ENCODE data around the gene NOC4L. TPM values are rescaled to one million over a fixed set of nuclear protein-coding genes. Genes with fewer than 3 reads are reported as not detected.

Gene NOC4L
- total and polyA plus RNA-seq, 5 donors from 2014 or later: 17.0 to 26.9 (median 19.2) TPM

- H3K27me3 Mint-ChIP-seq: no peaks in the 10 kb centered on the region
- Histone ChIP-seq H3K4me3 (ENCODE audit: low read depth, low read length) (no peak overlapping the region), H3K9me3 (ENCODE audit: control insufficient read depth in 2 of 2, low read length in 2 of 2) (no peaks in the 10 kb centered on the region), H3K36me3 (ENCODE audit: control insufficient read depth, insufficient read depth, low read length) (no peaks in the 10 kb centered on the region), H3K27ac (ENCODE audit: insufficient read depth, low read length, poor library complexity, severe bottlenecking) (no peak overlapping the region), H3K4me1 (ENCODE audit: control insufficient read depth, insufficient read depth, low read length, poor library complexity, severe bottlenecking) (peaks cover 12% of the 10 kb centered on the region), H3K27me3 (ENCODE audit: control insufficient read depth, insufficient read depth, low read length) (no peaks in the 10 kb centered on the region)
- H3K27ac Mint-ChIP-seq: no peak overlapping the region
- ATAC-seq (ENCODE audit: low read depth in 2 of 2) (no peak), DNase-seq (no peak)
- no peak overlapping the region for H3K4me3 Mint-ChIP-seq
- H3K4me1 Mint-ChIP-seq: peaks cover 0 to 17% (median 3%) of the 10 kb centered on the region in 4 donors
- H3K36me3 Mint-ChIP-seq: no peaks in the 10 kb centered on the region
- no peaks in the 10 kb centered on the region for H3K9me3 Mint-ChIP-seq
Measured at GRCh38 chr12:132171968-132172521, 27.8 kb downstream of the NOC4L start.

DNA sequence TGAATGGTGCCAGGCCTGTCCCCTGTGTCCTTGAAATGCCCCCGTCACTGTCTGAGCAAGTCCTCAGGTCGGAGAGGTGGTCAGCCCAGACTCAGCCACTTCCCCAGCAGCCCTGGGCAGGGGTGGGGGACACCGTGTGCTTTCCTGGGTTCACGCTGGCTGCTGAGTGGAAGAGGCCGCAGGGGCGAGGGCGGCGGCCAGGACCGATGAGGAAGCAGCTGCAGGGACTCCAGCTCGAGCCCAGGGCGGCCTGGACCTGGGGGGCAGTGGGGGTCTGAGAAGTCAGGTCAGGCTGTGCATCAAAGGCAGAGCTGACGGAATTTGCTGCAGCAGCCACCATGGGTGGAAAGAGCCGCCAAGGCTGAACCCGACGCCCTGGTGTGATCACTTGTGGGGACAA, 28.4 kb downstream of the NOC4L start:
- H3K27ac ChIP-seq (ENCODE audit: insufficient read depth, low read length, poor library complexity, severe bottlenecking): no peak overlapping the region
- no peaks in the 10 kb centered on the region for H3K9me3 ChIP-seq (ENCODE audit: control insufficient read depth in 2 of 2, low read length in 2 of 2)
- Mint-ChIP-seq H3K27ac (no peak overlapping the region), H3K4me1 (peaks cover 0 to 17% (median 3%) of the 10 kb centered on the region in 4 donors), H3K4me3 (peak overlapping the region in 1 of 4 donors; percentile 88), H3K27me3 (no peaks in the 10 kb centered on the region), H3K36me3 (no peaks in the 10 kb centered on the region), H3K9me3 (no peaks in the 10 kb centered on the region)
- H3K27me3 ChIP-seq (ENCODE audit: control insufficient read depth, insufficient read depth, low read length): no peaks in the 10 kb centered on the region
- H3K36me3 ChIP-seq (ENCODE audit: control insufficient read depth, insufficient read depth, low read length): no peaks in the 10 kb centered on the region
- ATAC-seq (ENCODE audit: low read depth in 2 of 2): no peak
- DNase-seq: no peak
- no peak overlapping the region for H3K4me3 ChIP-seq (ENCODE audit: low read depth, low read length)
- H3K4me1 ChIP-seq (ENCODE audit: control insufficient read depth, insufficient read depth, low read length, poor library complexity, severe bottlenecking): peaks cover 12% of the 10 kb centered on the region

- no peaks in the 10 kb centered on the region for H3K27me3 ChIP-seq (ENCODE audit: control insufficient read depth, insufficient read depth, low read length)
- no peak overlapping the region for H3K27ac Mint-ChIP-seq
- peaks cover 17% of the 10 kb centered on the region for H3K4me1 ChIP-seq (ENCODE audit: control insufficient read depth, insufficient read depth, low read length, poor library complexity, severe bottlenecking)
- H3K4me3 ChIP-seq (ENCODE audit: low read depth, low read length): no peak overlapping the region
- H3K4me3 Mint-ChIP-seq: peak overlapping the region in 1 of 4 donors; percentile 88
- H3K9me3 Mint-ChIP-seq: no peaks in the 10 kb centered on the region
- DNase-seq: peak in 1 of 3 donors; percentile 48
- no peak overlapping the region for H3K27ac ChIP-seq (ENCODE audit: insufficient read depth, low read length, poor library complexity, severe bottlenecking)
- no peaks in the 10 kb centered on the region for H3K27me3 Mint-ChIP-seq
- no peaks in the 10 kb centered on the region for H3K36me3 ChIP-seq (ENCODE audit: control insufficient read depth, insufficient read depth, low read length)
- no peaks in the 10 kb centered on the region for H3K36me3 Mint-ChIP-seq
- no peak for ATAC-seq (ENCODE audit: low read depth in 2 of 2)
- H3K9me3 ChIP-seq (ENCODE audit: control insufficient read depth in 2 of 2, low read length in 2 of 2): no peaks in the 10 kb centered on the region
- H3K4me1 Mint-ChIP-seq: peaks cover 0 to 21% (median 4%) of the 10 kb centered on the region in 4 donors
Measured at GRCh38 chr12:132173135-132174014, 29.1 kb downstream of the NOC4L start.

- Histone ChIP-seq H3K9me3 (ENCODE audit: control insufficient read depth in 2 of 2, low read length in 2 of 2) (no peaks in the 10 kb centered on the region), H3K4me1 (ENCODE audit: control insufficient read depth, insufficient read depth, low read length, poor library complexity, severe bottlenecking) (peaks cover 22% of the 10 kb centered on the region), H3K4me3 (ENCODE audit: low read depth, low read length) (no peak overlapping the region), H3K27me3 (ENCODE audit: control insufficient read depth, insufficient read depth, low read length) (no peaks in the 10 kb centered on the region), H3K36me3 (ENCODE audit: control insufficient read depth, insufficient read depth, low read length) (no peaks in the 10 kb centered on the region), H3K27ac (ENCODE audit: insufficient read depth, low read length, poor library complexity, severe bottlenecking) (no peak overlapping the region)
- no peak for DNase-seq
- Mint-ChIP-seq H3K9me3 (peaks cover 0 to 2% (median 0%) of the 10 kb centered on the region in 7 donors), H3K27ac (peak overlapping the region in 1 of 3 donors; percentile 26), H3K4me1 (peaks cover 3 to 30% (median 11%) of the 10 kb centered on the region in 4 donors), H3K27me3 (no peaks in the 10 kb centered on the region), H3K36me3 (no peaks in the 10 kb centered on the region), H3K4me3 (peak overlapping the region in 2 of 4 donors; percentile 32 to 50)
- no peak for ATAC-seq (ENCODE audit: low read depth in 2 of 2)
Measured at GRCh38 chr12:132174015-132174838, 30.0 kb downstream of the NOC4L start.

GRCh38 chr12:132174839-132175490, 30.7 kb downstream of the NOC4L start:
- Mint-ChIP-seq H3K9me3 (peaks cover 0 to 2% (median 0%) of the 10 kb centered on the region in 7 donors), H3K4me1 (peaks cover 3 to 32% (median 13%) of the 10 kb centered on the region in 4 donors), H3K4me3 (peak overlapping the region in 2 of 4 donors; percentile 32 to 50), H3K27me3 (no peaks in the 10 kb centered on the region), H3K36me3 (no peaks in the 10 kb centered on the region), H3K27ac (peak overlapping the region in 1 of 3 donors; percentile 26)
- H3K9me3 ChIP-seq (ENCODE audit: control insufficient read depth in 2 of 2, low read length in 2 of 2): no peaks in the 10 kb centered on the region
- H3K36me3 ChIP-seq (ENCODE audit: control insufficient read depth, insufficient read depth, low read length): no peaks in the 10 kb centered on the region
- ATAC-seq (ENCODE audit: low read depth in 2 of 2): no peak
- no peaks in the 10 kb centered on the region for H3K27me3 ChIP-seq (ENCODE audit: control insufficient read depth, insufficient read depth, low read length)
- no peak overlapping the region for H3K27ac ChIP-seq (ENCODE audit: insufficient read depth, low read length, poor library complexity, severe bottlenecking)
- DNase-seq: no peak
- no peak overlapping the region for H3K4me3 ChIP-seq (ENCODE audit: low read depth, low read length)
- H3K4me1 ChIP-seq (ENCODE audit: control insufficient read depth, insufficient read depth, low read length, poor library complexity, severe bottlenecking): peaks cover 22% of the 10 kb centered on the region

GRCh38 chr12:132175496-132176384, 31.5 kb downstream of the NOC4L start:
- Mint-ChIP-seq H3K36me3 (no peaks in the 10 kb centered on the region), H3K27me3 (no peaks in the 10 kb centered on the region), H3K27ac (no peak overlapping the region), H3K4me1 (peaks cover 3 to 35% (median 13%) of the 10 kb centered on the region in 4 donors), H3K9me3 (peaks cover 0 to 2% (median 0%) of the 10 kb centered on the region in 7 donors), H3K4me3 (no peak overlapping the region)
- H3K4me3 ChIP-seq (ENCODE audit: low read depth, low read length): no peak overlapping the region
- DNase-seq (no peak), ATAC-seq (ENCODE audit: low read depth in 2 of 2) (no peak)
- no peak overlapping the region for H3K27ac ChIP-seq (ENCODE audit: insufficient read depth, low read length, poor library complexity, severe bottlenecking)
- H3K4me1 ChIP-seq (ENCODE audit: control insufficient read depth, insufficient read depth, low read length, poor library complexity, severe bottlenecking): peaks cover 22% of the 10 kb centered on the region
- H3K9me3 ChIP-seq (ENCODE audit: control insufficient read depth in 2 of 2, low read length in 2 of 2): no peaks in the 10 kb centered on the region
- no peaks in the 10 kb centered on the region for H3K27me3 ChIP-seq (ENCODE audit: control insufficient read depth, insufficient read depth, low read length)
- no peaks in the 10 kb centered on the region for H3K36me3 ChIP-seq (ENCODE audit: control insufficient read depth, insufficient read depth, low read length)
